Smooth muscle cell (in vitro differentiated cells): ENCODE data around the gene RASGRP1. TPM values are rescaled to one million over a fixed set of nuclear protein-coding genes. Genes with fewer than 3 reads are reported as not detected.

Experiments used
- DNase-seq: peaks from one replicate; lab custom pipeline; 2025; ENCODE audit not compliant: unreplicated experiment; lab: John Stamatoyannopoulos, UW
- H2AFZ ChIP-seq: fragments of 200-600 bp; sonication (generic); 2 replicates; pipeline ENCODE4 v1.6.0; 2016; ENCODE audit warnings: antibody characterized with exemption, low read depth, mild to moderate bottlenecking
- H3F3A ChIP-seq: fragments of 200-600 bp; sonication (generic); 2 replicates; pipeline ENCODE4 v1.6.0; 2017; ENCODE audit warnings: antibody characterized with exemption, low read depth
- H3K27ac ChIP-seq: fragments of 200-600 bp; sonication (generic); 2 replicates; pipeline ENCODE4 v1.5.1; 2016; ENCODE audit warnings: low read depth, mild to moderate bottlenecking
- H3K27me3 ChIP-seq: fragments of 200-600 bp; sonication (generic); 2 replicates; pipeline ENCODE4 v1.6.1; 2016; ENCODE audit warnings: low read depth, mild to moderate bottlenecking
- H3K36me3 ChIP-seq: fragments of 200-600 bp; sonication (generic); 2 replicates; pipeline ENCODE4 v1.5.1; 2016; ENCODE audit warnings: low read depth
- H3K4me1 ChIP-seq: fragments of 200-600 bp; sonication (generic); 2 replicates; pipeline ENCODE4 v1.5.1; 2016; ENCODE audit warnings: low read depth
- H3K4me2 ChIP-seq: fragments of 200-600 bp; sonication (generic); 2 replicates; pipeline ENCODE4 v1.6.0; 2016; ENCODE audit warnings: mild to moderate bottlenecking
- H3K4me3 ChIP-seq: fragments of 200-600 bp; sonication (generic); 2 replicates; pipeline ENCODE4 v1.5.1; 2016; ENCODE audit warnings: mild to moderate bottlenecking
- H3K79me2 ChIP-seq: fragments of 200-600 bp; sonication (generic); 2 replicates; pipeline ENCODE4 v1.6.0; 2016; ENCODE audit warnings: low read depth, mild to moderate bottlenecking
- H3K9ac ChIP-seq: fragments of 200-600 bp; sonication (generic); 2 replicates; pipeline ENCODE4 v1.6.0; 2016; ENCODE audit warnings: low read depth
- H3K9me3 ChIP-seq: fragments of 200-600 bp; sonication (generic); replicated peaks from 2 replicates; pipeline ENCODE4 v1.5.1; 2016; ENCODE audit warnings: low read depth
- H4K20me1 ChIP-seq: fragments of 200-600 bp; sonication (generic); 2 replicates; pipeline ENCODE4 v1.6.0; 2016; ENCODE audit warnings: low read depth
- WGBS: methylation state at CpG from one replicate; pipeline ENCODE4 v1.1.7; 2016; ENCODE audit warnings: low lambda C conversion rate; 5-methylcytosine and 5-hydroxymethylcytosine counted together
- polyA plus RNA-seq: library from polyadenylated mRNA; unstranded; fragments of >200 nt; fragmentation: Nextera tagmentation; extraction: Ambion mirVana; gene quantifications from 2 replicates; pipeline ENCODE4 v1.2.1, GENCODE V29; 2016
- total RNA-seq: library from RNA; depleted of rRNA; stranded (reverse); fragments of >200 nt; gene quantifications from 2 replicates; pipeline ENCODE4 v1.2.3, GENCODE V29; 2014
- TF ChIP-seq, protein P1 (sequence below): fragments of 200-600 bp; sonication (generic); IDR thresholded peaks from 2 replicates; pipeline ENCODE4 v1.5.1; 2017; ENCODE audit warnings: borderline replicate concordance, mild to moderate bottlenecking, antibody characterized with exemption; ENCODE audit not compliant: insufficient read depth, poor library complexity, severe bottlenecking

RASGRP1 gene
- total and polyA plus RNA-seq, 2 experiments from 2014 or later = 0.97 to 10.0 TPM

DNA sequence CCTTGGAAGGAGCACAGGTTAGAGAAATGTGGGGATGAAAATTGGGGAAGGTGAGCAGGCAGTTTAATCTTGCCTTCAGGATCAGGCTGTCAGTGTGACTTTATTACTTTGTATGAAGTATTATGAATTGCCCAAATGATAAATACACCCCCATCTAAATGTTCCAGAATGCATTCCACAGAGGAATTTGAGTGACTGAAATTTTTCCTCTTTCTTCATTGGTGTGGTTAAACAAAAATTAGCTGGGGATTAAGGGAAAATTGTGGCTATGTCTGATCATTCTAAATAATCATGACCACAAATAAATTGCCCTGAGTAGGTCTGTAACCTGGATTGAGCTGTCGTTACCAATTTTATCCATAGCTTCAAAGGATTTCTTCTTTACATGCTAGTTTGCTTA lies 77.2 kb downstream of the RASGRP1 start:
- DNase-seq = no peak
- H3K9ac ChIP-seq = no peak overlapping the region
- WGBS = 47% methylated on average over 1 of the region's 1 CpG
- H3K27me3 ChIP-seq = no peaks in the 10 kb centered on the region
- no peaks in the 10 kb centered on the region for H3K79me2 ChIP-seq
- no peak overlapping the region for H3K4me3 ChIP-seq
- peaks cover 3% of the 10 kb centered on the region for H3F3A ChIP-seq
- no peak overlapping the region for H2AFZ ChIP-seq
- H3K4me2 ChIP-seq = peak overlapping the region; percentile 3
- no peaks in the 10 kb centered on the region for H3K36me3 ChIP-seq
- TF ChIP-seq, protein P1, sequence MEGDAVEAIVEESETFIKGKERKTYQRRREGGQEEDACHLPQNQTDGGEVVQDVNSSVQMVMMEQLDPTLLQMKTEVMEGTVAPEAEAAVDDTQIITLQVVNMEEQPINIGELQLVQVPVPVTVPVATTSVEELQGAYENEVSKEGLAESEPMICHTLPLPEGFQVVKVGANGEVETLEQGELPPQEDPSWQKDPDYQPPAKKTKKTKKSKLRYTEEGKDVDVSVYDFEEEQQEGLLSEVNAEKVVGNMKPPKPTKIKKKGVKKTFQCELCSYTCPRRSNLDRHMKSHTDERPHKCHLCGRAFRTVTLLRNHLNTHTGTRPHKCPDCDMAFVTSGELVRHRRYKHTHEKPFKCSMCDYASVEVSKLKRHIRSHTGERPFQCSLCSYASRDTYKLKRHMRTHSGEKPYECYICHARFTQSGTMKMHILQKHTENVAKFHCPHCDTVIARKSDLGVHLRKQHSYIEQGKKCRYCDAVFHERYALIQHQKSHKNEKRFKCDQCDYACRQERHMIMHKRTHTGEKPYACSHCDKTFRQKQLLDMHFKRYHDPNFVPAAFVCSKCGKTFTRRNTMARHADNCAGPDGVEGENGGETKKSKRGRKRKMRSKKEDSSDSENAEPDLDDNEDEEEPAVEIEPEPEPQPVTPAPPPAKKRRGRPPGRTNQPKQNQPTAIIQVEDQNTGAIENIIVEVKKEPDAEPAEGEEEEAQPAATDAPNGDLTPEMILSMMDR = no peak
- H3K9me3 ChIP-seq = no peaks in the 10 kb centered on the region
- no peaks in the 10 kb centered on the region for H3K4me1 ChIP-seq
- H3K27ac ChIP-seq = peak overlapping the region; percentile 12
- no peaks in the 10 kb centered on the region for H4K20me1 ChIP-seq

DNA sequence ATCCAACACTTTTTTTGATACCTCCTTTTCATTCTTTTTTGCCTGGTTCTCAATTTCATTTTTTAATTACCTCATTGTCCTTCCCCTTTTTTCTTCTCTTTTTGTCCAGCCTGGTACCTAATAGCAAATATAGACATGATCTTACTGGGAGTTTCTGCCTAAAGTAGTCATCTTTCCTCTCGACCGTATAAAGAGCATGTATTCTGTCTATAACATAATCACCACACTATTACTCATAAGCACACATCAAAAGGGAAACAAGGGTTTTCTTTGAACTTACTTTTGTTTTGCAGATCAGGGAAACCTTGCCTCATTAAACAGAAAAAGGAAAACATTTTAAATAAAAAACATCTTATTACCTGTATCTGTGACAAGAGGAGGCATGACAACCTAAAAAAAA lies 77.7 kb downstream of the RASGRP1 start:
- DNase-seq = no peak
- Histone ChIP-seq H3K9ac (no peak overlapping the region), H3K27ac (peak overlapping the region; percentile 12), H3K36me3 (no peaks in the 10 kb centered on the region), H4K20me1 (no peaks in the 10 kb centered on the region), H3K79me2 (no peaks in the 10 kb centered on the region), H3K27me3 (no peaks in the 10 kb centered on the region), H3K4me2 (peak overlapping the region; percentile 3), H3K9me3 (no peaks in the 10 kb centered on the region), H2AFZ (no peak overlapping the region), H3F3A (peaks cover 3% of the 10 kb centered on the region), H3K4me3 (no peak overlapping the region), H3K4me1 (no peaks in the 10 kb centered on the region)
- TF ChIP-seq, protein P1 = no peak
- WGBS = 40% methylated on average over 2 of the region's 2 CpGs

DNA sequence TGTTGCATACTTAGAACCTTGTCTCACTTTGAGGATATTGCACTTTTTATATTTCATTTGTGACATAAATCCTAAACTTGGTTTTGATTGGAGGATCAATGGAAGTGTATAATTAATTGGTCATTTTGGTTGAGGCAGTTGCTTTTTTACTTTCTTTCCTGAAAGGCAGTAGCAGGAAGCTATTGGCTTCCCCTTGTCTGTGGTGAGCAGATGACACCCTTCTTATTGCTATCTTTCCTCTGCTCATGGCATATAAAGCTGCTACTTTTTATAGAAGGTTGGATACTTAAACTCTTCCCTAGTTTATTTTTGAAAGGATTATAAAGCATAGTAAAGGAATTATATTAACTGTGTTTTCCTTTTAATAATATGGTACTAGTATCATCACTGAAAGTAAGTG lies 82.0 kb downstream of the RASGRP1 start:
- Histone ChIP-seq H3K9ac (no peak overlapping the region), H2AFZ (no peak overlapping the region), H3K4me1 (no peaks in the 10 kb centered on the region), H3K27ac (no peak overlapping the region), H4K20me1 (no peaks in the 10 kb centered on the region), H3K4me2 (no peak overlapping the region), H3K9me3 (no peaks in the 10 kb centered on the region), H3F3A (peaks cover 3% of the 10 kb centered on the region), H3K36me3 (no peaks in the 10 kb centered on the region), H3K27me3 (no peaks in the 10 kb centered on the region), H3K79me2 (no peaks in the 10 kb centered on the region), H3K4me3 (no peak overlapping the region)
- TF ChIP-seq, protein P1 = no peak
- no peak for DNase-seq

DNA sequence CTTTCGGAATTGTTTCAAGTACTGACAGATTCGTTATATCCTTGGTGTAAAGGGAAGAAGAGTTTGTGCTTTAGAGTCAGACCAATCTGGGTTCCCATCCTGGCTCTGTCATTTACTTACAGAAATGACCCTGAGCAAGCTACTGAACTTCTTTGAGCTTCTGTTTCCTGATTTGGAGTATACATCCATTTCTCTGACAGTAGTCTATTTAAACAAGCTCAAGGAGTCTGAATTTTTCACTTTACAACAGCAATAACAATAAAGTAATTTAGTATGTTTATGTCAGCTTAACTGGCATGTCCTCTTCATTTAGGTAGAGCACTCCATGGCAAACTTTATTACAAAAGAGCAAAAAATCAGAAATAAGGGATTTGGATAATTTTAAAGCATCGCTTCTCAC lies 82.9 kb downstream of the RASGRP1 start:
- no peak overlapping the region for H3K9ac ChIP-seq
- 94% methylated on average over 3 of the region's 3 CpGs for WGBS
- no peaks in the 10 kb centered on the region for H4K20me1 ChIP-seq
- no peak overlapping the region for H3K4me3 ChIP-seq
- no peak for DNase-seq
- no peaks in the 10 kb centered on the region for H3K79me2 ChIP-seq
- H3K4me1 ChIP-seq = no peaks in the 10 kb centered on the region
- H3K27me3 ChIP-seq = no peaks in the 10 kb centered on the region
- no peaks in the 10 kb centered on the region for H3K36me3 ChIP-seq
- H3K27ac ChIP-seq = no peak overlapping the region
- TF ChIP-seq, protein P1 = no peak
- H2AFZ ChIP-seq = no peak overlapping the region
- H3F3A ChIP-seq = peaks cover 3% of the 10 kb centered on the region
- no peak overlapping the region for H3K4me2 ChIP-seq
- H3K9me3 ChIP-seq = no peaks in the 10 kb centered on the region
